ENCODE data around the gene PLEKHM1.

Gene PLEKHM1

DNA sequence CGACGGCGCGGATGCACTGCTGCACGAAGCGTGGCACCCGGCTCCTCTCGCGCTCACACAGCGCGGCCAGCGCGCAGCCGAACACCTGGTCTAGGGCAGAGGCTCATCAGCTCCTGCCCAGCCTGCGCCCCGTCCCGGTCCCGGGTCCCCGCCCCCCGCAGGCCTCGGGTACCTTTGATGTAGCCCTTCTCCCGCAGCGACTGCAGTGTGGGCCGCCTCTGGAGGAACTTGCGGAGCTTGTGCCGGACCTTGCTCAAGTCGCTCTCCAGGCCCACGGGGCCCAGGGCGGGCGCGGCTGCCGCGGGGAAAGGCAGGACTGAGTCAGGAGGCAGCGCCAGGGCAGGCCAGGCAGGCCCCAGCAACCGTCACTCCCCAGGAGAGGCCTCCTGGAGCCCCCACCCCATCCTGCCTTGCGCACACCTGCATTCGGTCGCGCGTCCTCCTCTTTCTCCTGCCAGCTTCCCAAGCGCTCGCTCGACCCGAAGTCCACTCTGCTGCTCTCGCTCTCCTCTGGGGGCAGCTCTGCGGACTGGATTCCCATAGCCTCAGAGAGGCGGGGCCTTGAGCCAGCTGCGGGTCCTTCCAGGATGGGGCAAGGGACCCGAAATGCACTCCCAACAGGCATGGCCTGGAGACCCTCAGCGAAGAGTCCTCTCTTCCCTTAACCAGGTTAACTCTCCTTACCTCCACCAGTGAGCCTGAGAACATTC lies 93.9 kb downstream of the PLEKHM1 start:
- 97% methylated on average over 50 of the region's 50 CpGs for WGBS

DNA sequence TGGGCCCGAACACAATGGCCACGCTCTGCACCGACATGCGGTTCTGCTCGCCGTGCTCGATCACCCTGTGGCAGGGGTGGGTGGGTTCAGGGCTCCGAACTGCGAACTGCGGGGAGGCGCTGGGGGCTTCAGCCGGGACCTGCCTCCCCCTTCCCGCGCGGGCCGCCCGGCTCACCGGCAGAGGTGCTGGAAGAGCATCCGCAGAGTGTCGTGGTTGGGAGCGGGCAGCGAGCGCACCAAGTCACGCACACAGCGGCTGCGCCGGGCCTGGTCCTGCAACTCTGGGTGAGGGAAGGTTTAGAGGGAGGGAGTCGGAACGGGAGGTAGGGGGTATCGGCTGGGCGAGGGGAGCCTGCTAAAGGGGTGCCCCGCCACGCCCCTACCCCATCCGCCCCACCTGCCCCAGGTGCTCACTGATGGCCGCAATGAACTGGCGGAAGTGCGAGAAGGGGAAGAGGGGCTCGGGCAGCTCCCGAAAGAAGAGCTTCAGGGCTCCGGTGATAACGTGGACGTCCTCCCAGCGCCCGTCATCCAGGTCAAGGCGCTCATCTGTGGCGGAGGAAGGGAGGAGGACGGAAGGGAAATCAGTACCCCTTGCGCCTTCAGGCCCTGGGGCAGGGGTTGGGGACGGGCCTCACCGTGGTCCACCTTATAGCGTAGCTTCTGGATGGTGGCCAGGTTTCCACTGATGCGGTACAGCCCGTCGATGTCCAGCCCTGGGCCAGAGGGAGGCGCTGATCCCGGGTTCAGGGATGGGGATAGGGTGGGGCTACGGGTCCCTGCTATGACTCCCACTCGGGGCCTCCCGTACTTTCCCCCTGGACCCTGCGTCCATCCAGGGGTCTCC lies 94.7 kb downstream of the PLEKHM1 start:
- Histone ChIP-seq H3K4me2 (ENCODE audit: low read length, poor library complexity, severe bottlenecking) (peak overlapping the region; percentile 12), H2BK15ac (ENCODE audit: low read depth, poor library complexity, severe bottlenecking) (no peak overlapping the region), H2AK5ac (ENCODE audit: low read length, severe bottlenecking) (no peak overlapping the region), H3K4me1 (ENCODE audit: control insufficient read depth, insufficient read depth, low read depth, low read length) (peaks cover 9% of the 10 kb centered on the region), H3K18ac (ENCODE audit: low read depth in 1 of 2, low read length in 2 of 2) (peak overlapping the region in 1 of 2 experiments; percentile 29), H4K91ac (ENCODE audit: low read length) (peak overlapping the region; percentile 70), H3K14ac (ENCODE audit: low read length in 2 of 2) (no peak overlapping the region), H4K8ac (ENCODE audit: low read length) (peak overlapping the region; percentile 89), H2BK12ac (ENCODE audit: low read length in 2 of 2) (no peak overlapping the region), H3K36me3 (ENCODE audit: control insufficient read depth in 1 of 2, insufficient read depth in 2 of 2, low read depth in 1 of 2, low read length in 2 of 2) (peaks cover 15 to 21% of the 10 kb centered on the region in 2 experiments), H2BK120ac (ENCODE audit: low read depth, low read length) (peak overlapping the region; percentile 13), H3K4ac (ENCODE audit: low read depth in 1 of 2, low read length in 2 of 2) (no peak overlapping the region), H3K79me1 (replicated peaks; ENCODE audit: low read length, poor library complexity, severe bottlenecking) (no peaks in the 10 kb centered on the region), H3K23ac (ENCODE audit: low read length in 2 of 2) (no peak overlapping the region), H3K27ac (ENCODE audit: low read length, poor library complexity, severe bottlenecking) (no peak overlapping the region), H3K27me3 (ENCODE audit: control insufficient read depth in 1 of 2, insufficient read depth in 1 of 2, low read length in 2 of 2) (peaks cover 0 to 15% of the 10 kb centered on the region in 2 experiments), H2BK5ac (ENCODE audit: low read depth, low read length, poor library complexity, severe bottlenecking) (no peak overlapping the region), H2AFZ (ENCODE audit: low read depth, low read length) (peak overlapping the region; percentile 55), H3K9me3 (ENCODE audit: control insufficient read depth, low read length) (no peaks in the 10 kb centered on the region), H3K9ac (ENCODE audit: low read length) (peak overlapping the region; percentile 57), H3K4me3 (ENCODE audit: insufficient read depth in 1 of 2, low read depth in 1 of 2, low read length in 2 of 2) (peak overlapping the region in 1 of 2 experiments; percentile 47)
- DNase-seq, result no peak
- 94% methylated on average over 59 of the region's 60 CpGs for WGBS

More for the DNA sequence above, 93.9 kb downstream of the PLEKHM1 start:
- Histone ChIP-seq H3K4ac (ENCODE audit: low read depth in 1 of 2, low read length in 2 of 2) (no peak overlapping the region), H2AFZ (ENCODE audit: low read depth, low read length) (no peak overlapping the region), H3K9ac (ENCODE audit: low read length) (no peak overlapping the region), H3K27me3 (ENCODE audit: control insufficient read depth in 1 of 2, insufficient read depth in 1 of 2, low read length in 2 of 2) (peaks cover 0 to 10% of the 10 kb centered on the region in 2 experiments), H4K91ac (ENCODE audit: low read length) (no peak overlapping the region), H3K36me3 (ENCODE audit: control insufficient read depth in 1 of 2, insufficient read depth in 2 of 2, low read depth in 1 of 2, low read length in 2 of 2) (peaks cover 15 to 27% of the 10 kb centered on the region in 2 experiments), H2AK5ac (ENCODE audit: low read length, severe bottlenecking) (no peak overlapping the region), H3K23ac (ENCODE audit: low read length in 2 of 2) (no peak overlapping the region), H2BK15ac (ENCODE audit: low read depth, poor library complexity, severe bottlenecking) (no peak overlapping the region), H3K9me3 (ENCODE audit: control insufficient read depth, low read length) (no peaks in the 10 kb centered on the region), H3K79me1 (replicated peaks; ENCODE audit: low read length, poor library complexity, severe bottlenecking) (no peaks in the 10 kb centered on the region), H3K4me2 (ENCODE audit: low read length, poor library complexity, severe bottlenecking) (no peak overlapping the region), H2BK12ac (ENCODE audit: low read length in 2 of 2) (no peak overlapping the region), H3K4me3 (ENCODE audit: insufficient read depth in 1 of 2, low read depth in 1 of 2, low read length in 2 of 2) (no peak overlapping the region), H3K14ac (ENCODE audit: low read length in 2 of 2) (no peak overlapping the region), H3K18ac (ENCODE audit: low read depth in 1 of 2, low read length in 2 of 2) (no peak overlapping the region), H4K8ac (ENCODE audit: low read length) (no peak overlapping the region), H3K27ac (ENCODE audit: low read length, poor library complexity, severe bottlenecking) (no peak overlapping the region), H3K4me1 (ENCODE audit: control insufficient read depth, insufficient read depth, low read depth, low read length) (peaks cover 9% of the 10 kb centered on the region), H2BK120ac (ENCODE audit: low read depth, low read length) (no peak overlapping the region), H2BK5ac (ENCODE audit: low read depth, low read length, poor library complexity, severe bottlenecking) (no peak overlapping the region)
- no peak for DNase-seq

DNA sequence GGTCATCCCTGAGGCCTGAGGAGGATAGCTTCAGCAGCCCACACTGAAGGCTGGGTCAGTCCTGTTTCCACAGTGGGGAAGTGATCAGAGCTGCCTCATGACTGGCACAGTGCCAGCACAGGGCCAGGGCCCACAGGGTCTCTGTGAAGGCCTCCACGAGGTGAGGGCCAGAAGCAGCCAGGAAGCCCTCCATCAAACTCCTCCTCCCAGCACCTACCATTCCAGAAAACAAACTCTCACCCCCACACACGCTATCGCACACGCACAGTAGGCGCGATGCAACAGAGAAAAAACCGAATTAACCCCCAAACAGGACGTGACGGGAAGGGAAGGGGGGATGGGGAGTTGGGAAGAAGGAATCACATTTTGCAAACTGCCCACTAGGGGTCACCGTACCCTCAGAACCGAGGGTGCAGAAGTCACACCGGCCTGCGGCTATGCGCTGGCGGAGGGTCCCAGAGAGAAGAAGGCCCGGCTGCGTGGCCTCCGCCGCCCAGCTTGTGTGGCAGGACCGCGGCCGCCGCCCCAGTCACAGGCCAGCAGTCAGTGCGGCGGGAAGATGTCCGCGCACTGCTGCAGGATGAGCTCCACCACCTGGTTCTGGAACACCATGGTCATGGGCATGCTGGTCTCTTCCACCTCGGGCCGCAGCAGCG lies 95.5 kb downstream of the PLEKHM1 start:
- peak overlapping the region; percentile 40 to 75 for H2BK12ac ChIP-seq (ENCODE audit: low read length in 2 of 2)
- H3K4ac ChIP-seq (ENCODE audit: low read depth in 1 of 2, low read length in 2 of 2), result no peak overlapping the region
- H2AK5ac ChIP-seq (ENCODE audit: low read length, severe bottlenecking), result no peak overlapping the region
- H2BK15ac ChIP-seq (ENCODE audit: low read depth, poor library complexity, severe bottlenecking), result no peak overlapping the region
- peak overlapping the region; percentile 57 for H3K9ac ChIP-seq (ENCODE audit: low read length)
- no peaks in the 10 kb centered on the region for H3K9me3 ChIP-seq (ENCODE audit: control insufficient read depth, low read length)
- WGBS, result 18% methylated on average over 24 of the region's 30 CpGs
- H3K4me1 ChIP-seq (ENCODE audit: control insufficient read depth, insufficient read depth, low read depth, low read length), result peaks cover 9% of the 10 kb centered on the region
- H2BK5ac ChIP-seq (ENCODE audit: low read depth, low read length, poor library complexity, severe bottlenecking), result no peak overlapping the region
- no peak overlapping the region for H3K23ac ChIP-seq (ENCODE audit: low read length in 2 of 2)
- peak overlapping the region; percentile 89 for H4K8ac ChIP-seq (ENCODE audit: low read length)
- H3K79me1 ChIP-seq (replicated peaks; ENCODE audit: low read length, poor library complexity, severe bottlenecking), result no peaks in the 10 kb centered on the region
- peaks cover 15 to 21% of the 10 kb centered on the region in 2 experiments for H3K36me3 ChIP-seq (ENCODE audit: control insufficient read depth in 1 of 2, insufficient read depth in 2 of 2, low read depth in 1 of 2, low read length in 2 of 2)
- H3K27me3 ChIP-seq (ENCODE audit: control insufficient read depth in 1 of 2, insufficient read depth in 1 of 2, low read length in 2 of 2), result peaks cover 0 to 15% of the 10 kb centered on the region in 2 experiments
- peak overlapping the region; percentile 29 to 62 for H3K18ac ChIP-seq (ENCODE audit: low read depth in 1 of 2, low read length in 2 of 2)
- peak; percentile 81 for DNase-seq
- peak overlapping the region; percentile 19 for H2BK120ac ChIP-seq (ENCODE audit: low read depth, low read length)
- peak overlapping the region; percentile 70 for H4K91ac ChIP-seq (ENCODE audit: low read length)
- no peak overlapping the region for H3K14ac ChIP-seq (ENCODE audit: low read length in 2 of 2)
- H3K4me3 ChIP-seq (ENCODE audit: insufficient read depth in 1 of 2, low read depth in 1 of 2, low read length in 2 of 2), result peak overlapping the region in 1 of 2 experiments; percentile 47
- H2AFZ ChIP-seq (ENCODE audit: low read depth, low read length), result peak overlapping the region; percentile 55
- H3K4me2 ChIP-seq (ENCODE audit: low read length, poor library complexity, severe bottlenecking), result peak overlapping the region; percentile 12
- H3K27ac ChIP-seq (ENCODE audit: low read length, poor library complexity, severe bottlenecking), result no peak overlapping the region

Measured in mesenchymal stem cell (in vitro differentiated cells and primary cell).